WTC11 (cell line): ENCODE data around the gene SMG7. TPM values are rescaled to one million over a fixed set of nuclear protein-coding genes. Genes with fewer than 3 reads are reported as not detected.
A peak's percentile ranks its signal among the peaks of the same experiment; 100 is the strongest.

Source experiments
- AR ChIP-seq: fragments of 250-450 bp; sonication (Bioruptor Pico); IDR thresholded peaks from 2 replicates; pipeline ENCODE4 v1.9.0; 2021; ENCODE audit warnings: mild to moderate bottlenecking
- ATF1 ChIP-seq: sonication (generic); formaldehyde crosslinking; IDR thresholded peaks from 2 replicates; pipeline ENCODE4 v1.8.1; 2023; ENCODE audit warnings: mild to moderate bottlenecking, moderate library complexity, missing genetic modification reagents
- ATF2 ChIP-seq: sonication (generic); formaldehyde crosslinking; IDR thresholded peaks from 2 replicates; pipeline ENCODE4 v1.8.1; 2022; ENCODE audit warnings: low read depth, missing genetic modification reagents, borderline replicate concordance
- E2F5 ChIP-seq: sonication (generic); formaldehyde crosslinking; IDR thresholded peaks from 2 replicates; pipeline ENCODE4 v1.8.1; 2022; ENCODE audit warnings: mild to moderate bottlenecking, moderate library complexity, missing genetic modification reagents
- EMX1 ChIP-seq: fragments of 250-450 bp; sonication (Bioruptor Pico); IDR thresholded peaks from 2 replicates; pipeline ENCODE4 v1.8.0; 2021; ENCODE audit warnings: mild to moderate bottlenecking
- ERG ChIP-seq: fragments of 250-450 bp; sonication (Bioruptor Pico); IDR thresholded peaks from 2 replicates; pipeline ENCODE4 v1.8.0; 2021; ENCODE audit warnings: mild to moderate bottlenecking
- FOXJ3 ChIP-seq: sonication (generic); formaldehyde crosslinking; IDR thresholded peaks from 2 replicates; pipeline ENCODE4 v1.9.0; 2021; ENCODE audit warnings: missing genetic modification reagents, mild to moderate bottlenecking, borderline replicate concordance
- GTF2I ChIP-seq: fragments of 250-450 bp; sonication (Bioruptor Pico); conservative IDR thresholded peaks from 2 replicates; pipeline ENCODE4 v1.4.0; 2021; ENCODE audit warnings: mild to moderate bottlenecking
- IRF1 ChIP-seq: sonication (generic); formaldehyde crosslinking; IDR thresholded peaks from 2 replicates; pipeline ENCODE4 v1.8.0; 2023; ENCODE audit warnings: missing genetic modification reagents
- KAT7 ChIP-seq: sonication (generic); formaldehyde crosslinking; IDR thresholded peaks from 2 replicates; pipeline ENCODE4 v1.8.1; 2023; ENCODE audit warnings: missing genetic modification reagents, mild to moderate bottlenecking, borderline replicate concordance
- MYBL2 ChIP-seq: sonication (generic); formaldehyde crosslinking; IDR thresholded peaks from 2 replicates; pipeline ENCODE4 v1.8.1; 2023; ENCODE audit warnings: mild to moderate bottlenecking, moderate library complexity, missing genetic modification reagents
- OVOL2 ChIP-seq: fragments of 250-450 bp; sonication (Bioruptor Pico); IDR thresholded peaks from 2 replicates; pipeline ENCODE4 v1.9.0; 2021; ENCODE audit warnings: mild to moderate bottlenecking, borderline replicate concordance
- RORB ChIP-seq: fragments of 250-450 bp; sonication (Bioruptor Pico); IDR thresholded peaks from 2 replicates; pipeline ENCODE4 v1.9.0; 2021; ENCODE audit warnings: mild to moderate bottlenecking
- SMAD4 ChIP-seq: sonication (generic); formaldehyde crosslinking; IDR thresholded peaks from 2 replicates; pipeline ENCODE4 v1.8.0; 2022; ENCODE audit warnings: mild to moderate bottlenecking, missing genetic modification reagents
- SP1 ChIP-seq: sonication (generic); formaldehyde crosslinking; conservative IDR thresholded peaks from 2 replicates; pipeline ENCODE4 v1.8.1; 2022; ENCODE audit warnings: missing genetic modification reagents
- TEAD4 ChIP-seq: sonication (generic); formaldehyde crosslinking; IDR thresholded peaks from 2 replicates; pipeline ENCODE4 v1.8.0; 2022; ENCODE audit warnings: mild to moderate bottlenecking, missing genetic modification reagents
- USF1 ChIP-seq: sonication (generic); formaldehyde crosslinking; IDR thresholded peaks from 2 replicates; pipeline ENCODE4 v1.8.0; 2022; ENCODE audit warnings: mild to moderate bottlenecking, missing genetic modification reagents
- ZNF416 ChIP-seq: fragments of 250-450 bp; sonication (Bioruptor Pico); IDR thresholded peaks from 2 replicates; pipeline ENCODE4 v1.9.0; 2021; ENCODE audit warnings: mild to moderate bottlenecking, inconsistent platforms
- ZNF423 ChIP-seq: fragments of 250-450 bp; sonication (Bioruptor Pico); IDR thresholded peaks from 2 replicates; pipeline ENCODE4 v2.1.2; 2022; ENCODE audit warnings: mild to moderate bottlenecking, moderate library complexity
- ZNF671 ChIP-seq: fragments of 250-450 bp; sonication (Bioruptor Pico); IDR thresholded peaks from 2 replicates; pipeline ENCODE4 v1.8.0; 2021; ENCODE audit warnings: mild to moderate bottlenecking
- total RNA-seq: library from RNA; stranded (reverse); gene quantifications from 3 replicates; pipeline ENCODE4 v1.2.3, GENCODE V29; 2021
- TF ChIP-seq, protein P1 (sequence below): fragments of 250-450 bp; sonication (Bioruptor Pico); IDR thresholded peaks from 2 replicates; pipeline ENCODE4 v1.9.0; 2021; ENCODE audit warnings: moderate library complexity, mild to moderate bottlenecking, inconsistent platforms, borderline replicate concordance
- TF ChIP-seq, protein P2 (sequence below): sonication (generic); formaldehyde crosslinking; IDR thresholded peaks from 2 replicates; pipeline ENCODE4 v1.8.0; 2023; ENCODE audit warnings: mild to moderate bottlenecking, missing genetic modification reagents
- TF ChIP-seq, protein P3 (sequence below): sonication (generic); formaldehyde crosslinking; IDR thresholded peaks from 2 replicates; pipeline ENCODE4 v1.8.0; 2023; ENCODE audit warnings: missing genetic modification reagents, mild to moderate bottlenecking, borderline replicate concordance

SMG7 gene
- total RNA-seq, 1 experiment from 2014 or later, result 57.8 TPM

DNA sequence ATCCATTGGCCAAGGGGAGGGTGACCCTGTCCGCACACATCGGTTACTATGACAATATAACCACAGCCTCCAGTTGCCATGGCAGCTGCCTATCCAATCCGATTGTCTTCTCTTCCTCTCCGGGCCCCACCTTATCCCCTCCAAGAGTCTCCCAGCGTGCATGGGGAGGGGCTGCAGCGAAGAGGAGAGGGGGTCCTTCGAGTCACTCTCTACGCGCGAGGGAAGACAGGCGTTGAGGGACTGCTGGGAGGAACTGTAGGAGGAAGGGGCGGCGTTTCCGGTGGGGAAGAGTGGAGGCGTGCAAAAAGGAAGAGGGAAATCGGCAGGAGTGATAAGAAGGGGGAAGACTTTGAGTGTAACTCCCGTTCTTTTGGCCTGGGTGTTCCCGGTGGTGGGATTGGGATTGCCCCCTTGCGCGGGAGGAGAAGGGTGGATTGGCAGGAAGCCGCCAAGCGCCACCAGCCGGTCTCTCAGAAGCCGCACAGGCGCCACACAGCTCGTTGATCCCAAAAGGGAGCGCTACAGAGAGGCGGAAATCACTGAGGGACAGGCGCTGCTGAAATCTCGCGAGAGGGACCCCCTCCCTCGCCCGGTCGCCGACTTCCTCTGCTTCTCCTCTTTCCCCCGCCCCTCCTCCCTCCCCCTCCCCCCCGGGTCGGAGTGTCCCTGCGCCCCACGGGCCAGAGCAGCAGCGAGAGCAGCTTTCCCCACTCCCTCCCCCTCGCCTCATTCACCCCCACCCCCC, 384 bp upstream of the SMG7 start (continued):
- no peak for TF ChIP-seq IRF1 (CRISPR knock-in tag)
- TF ChIP-seq, protein P1, sequence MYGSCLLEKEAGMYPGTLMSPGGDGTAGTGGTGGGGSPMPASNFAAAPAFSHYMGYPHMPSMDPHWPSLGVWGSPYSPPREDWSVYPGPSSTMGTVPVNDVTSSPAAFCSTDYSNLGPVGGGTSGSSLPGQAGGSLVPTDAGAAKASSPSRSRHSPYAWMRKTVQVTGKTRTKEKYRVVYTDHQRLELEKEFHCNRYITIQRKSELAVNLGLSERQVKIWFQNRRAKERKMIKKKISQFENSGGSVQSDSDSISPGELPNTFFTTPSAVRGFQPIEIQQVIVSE (CRISPR knock-in tag), result no peak
- TF ChIP-seq ERG (CRISPR knock-in tag), result peak; percentile 31; the same call in 1 of the 2 replicates
- no peak for TF ChIP-seq ZNF423
- no peak for TF ChIP-seq MYBL2
- TF ChIP-seq ZNF416 (CRISPR knock-in tag), result 0 out of 2 replicates have a peak, but pooled peaks have one; percentile 34
- TF ChIP-seq E2F5, result 0 out of 2 replicates have a peak, but pooled peaks have one; percentile 42
- no peak; the same call in 1 of the 2 replicates for TF ChIP-seq KAT7 (CRISPR knock-in tag)
- TF ChIP-seq RORB (CRISPR knock-in tag), result no peak
- no peak for TF ChIP-seq EMX1
- TF ChIP-seq ATF1, result no peak
- peak; percentile 38; the same call in 1 of the 2 replicates for TF ChIP-seq ZNF671 (CRISPR knock-in tag)
- no peak; the same call in none of the 2 replicates for TF ChIP-seq SP1 (CRISPR knock-in tag)
- TF ChIP-seq GTF2I (CRISPR knock-in tag), result no peak
- no peak for TF ChIP-seq ATF2
- TF ChIP-seq, protein P2, sequence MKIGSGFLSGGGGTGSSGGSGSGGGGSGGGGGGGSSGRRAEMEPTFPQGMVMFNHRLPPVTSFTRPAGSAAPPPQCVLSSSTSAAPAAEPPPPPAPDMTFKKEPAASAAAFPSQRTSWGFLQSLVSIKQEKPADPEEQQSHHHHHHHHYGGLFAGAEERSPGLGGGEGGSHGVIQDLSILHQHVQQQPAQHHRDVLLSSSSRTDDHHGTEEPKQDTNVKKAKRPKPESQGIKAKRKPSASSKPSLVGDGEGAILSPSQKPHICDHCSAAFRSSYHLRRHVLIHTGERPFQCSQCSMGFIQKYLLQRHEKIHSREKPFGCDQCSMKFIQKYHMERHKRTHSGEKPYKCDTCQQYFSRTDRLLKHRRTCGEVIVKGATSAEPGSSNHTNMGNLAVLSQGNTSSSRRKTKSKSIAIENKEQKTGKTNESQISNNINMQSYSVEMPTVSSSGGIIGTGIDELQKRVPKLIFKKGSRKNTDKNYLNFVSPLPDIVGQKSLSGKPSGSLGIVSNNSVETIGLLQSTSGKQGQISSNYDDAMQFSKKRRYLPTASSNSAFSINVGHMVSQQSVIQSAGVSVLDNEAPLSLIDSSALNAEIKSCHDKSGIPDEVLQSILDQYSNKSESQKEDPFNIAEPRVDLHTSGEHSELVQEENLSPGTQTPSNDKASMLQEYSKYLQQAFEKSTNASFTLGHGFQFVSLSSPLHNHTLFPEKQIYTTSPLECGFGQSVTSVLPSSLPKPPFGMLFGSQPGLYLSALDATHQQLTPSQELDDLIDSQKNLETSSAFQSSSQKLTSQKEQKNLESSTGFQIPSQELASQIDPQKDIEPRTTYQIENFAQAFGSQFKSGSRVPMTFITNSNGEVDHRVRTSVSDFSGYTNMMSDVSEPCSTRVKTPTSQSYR (CRISPR knock-in tag), result no peak
- TF ChIP-seq, protein P3, sequence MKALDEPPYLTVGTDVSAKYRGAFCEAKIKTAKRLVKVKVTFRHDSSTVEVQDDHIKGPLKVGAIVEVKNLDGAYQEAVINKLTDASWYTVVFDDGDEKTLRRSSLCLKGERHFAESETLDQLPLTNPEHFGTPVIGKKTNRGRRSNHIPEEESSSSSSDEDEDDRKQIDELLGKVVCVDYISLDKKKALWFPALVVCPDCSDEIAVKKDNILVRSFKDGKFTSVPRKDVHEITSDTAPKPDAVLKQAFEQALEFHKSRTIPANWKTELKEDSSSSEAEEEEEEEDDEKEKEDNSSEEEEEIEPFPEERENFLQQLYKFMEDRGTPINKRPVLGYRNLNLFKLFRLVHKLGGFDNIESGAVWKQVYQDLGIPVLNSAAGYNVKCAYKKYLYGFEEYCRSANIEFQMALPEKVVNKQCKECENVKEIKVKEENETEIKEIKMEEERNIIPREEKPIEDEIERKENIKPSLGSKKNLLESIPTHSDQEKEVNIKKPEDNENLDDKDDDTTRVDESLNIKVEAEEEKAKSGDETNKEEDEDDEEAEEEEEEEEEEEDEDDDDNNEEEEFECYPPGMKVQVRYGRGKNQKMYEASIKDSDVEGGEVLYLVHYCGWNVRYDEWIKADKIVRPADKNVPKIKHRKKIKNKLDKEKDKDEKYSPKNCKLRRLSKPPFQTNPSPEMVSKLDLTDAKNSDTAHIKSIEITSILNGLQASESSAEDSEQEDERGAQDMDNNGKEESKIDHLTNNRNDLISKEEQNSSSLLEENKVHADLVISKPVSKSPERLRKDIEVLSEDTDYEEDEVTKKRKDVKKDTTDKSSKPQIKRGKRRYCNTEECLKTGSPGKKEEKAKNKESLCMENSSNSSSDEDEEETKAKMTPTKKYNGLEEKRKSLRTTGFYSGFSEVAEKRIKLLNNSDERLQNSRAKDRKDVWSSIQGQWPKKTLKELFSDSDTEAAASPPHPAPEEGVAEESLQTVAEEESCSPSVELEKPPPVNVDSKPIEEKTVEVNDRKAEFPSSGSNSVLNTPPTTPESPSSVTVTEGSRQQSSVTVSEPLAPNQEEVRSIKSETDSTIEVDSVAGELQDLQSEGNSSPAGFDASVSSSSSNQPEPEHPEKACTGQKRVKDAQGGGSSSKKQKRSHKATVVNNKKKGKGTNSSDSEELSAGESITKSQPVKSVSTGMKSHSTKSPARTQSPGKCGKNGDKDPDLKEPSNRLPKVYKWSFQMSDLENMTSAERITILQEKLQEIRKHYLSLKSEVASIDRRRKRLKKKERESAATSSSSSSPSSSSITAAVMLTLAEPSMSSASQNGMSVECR (CRISPR knock-in tag), result no peak
- TF ChIP-seq SMAD4 (CRISPR knock-in tag), result no peak
- no peak for TF ChIP-seq AR
- TF ChIP-seq USF1 (CRISPR knock-in tag), result no peak
- TF ChIP-seq TEAD4, result no peak
- no peak for TF ChIP-seq FOXJ3 (CRISPR knock-in tag)
- TF ChIP-seq OVOL2 (CRISPR knock-in tag), result no peak
